HepG2 (cell line): ENCODE data around the gene PCGF3. TPM values are rescaled to one million over a fixed set of nuclear protein-coding genes. Genes with fewer than 3 reads are reported as not detected.

Experiments
- ATAC-seq: fragments of 200-7000 bp; cut with Tn5 transposase; 3 replicates; pipeline ENCODE4 v1.9.1; 2020; ENCODE audit warnings: mild to moderate bottlenecking, moderate library complexity
- BruUV-seq: library from RNA; stranded (reverse); fragments of 400-500 nt; replicated peaks from 2 replicates; lab custom pipeline; 2021; lab: Mats Ljungman, UMichigan
- CTCF ChIA-PET: fragments of 300-600 bp; formaldehyde crosslinking; extraction: SDS; loops from one replicate; lab custom pipeline; 2021; ENCODE audit warnings: low total read pairs, inconsistent platforms, low intra/inter-chr PET ratio; lab: Yijun Ruan, JAX
- POLR2A ChIA-PET: fragments of 350-600 bp; sonication (Branson Sonifier 250); formaldehyde crosslinking; loops from one replicate; lab custom pipeline; 2020; ENCODE audit warnings: antibody characterized with exemption, inconsistent platforms; lab: Yijun Ruan, JAX
- DNase-seq: peaks from one replicate; pipeline ENCODE4 v3.0.0-alpha.2; 2015; ENCODE audit warnings: low spot score
- FAIRE-seq: peaks from 3 replicates; lab custom pipeline; 2011; peaks lifted over from hg19 to GRCh38; lab: Jason Lieb, UNC
- H2AFZ ChIP-seq: one replicate; pipeline ENCODE4 v1.6.1; 2011; ENCODE audit warnings: low read length, inconsistent platforms
- H3K27ac ChIP-seq: fragments of 300-600 bp; 3 replicates; pipeline ENCODE4 v1.8.0; 2011; ENCODE audit warnings: mixed run types, mild to moderate bottlenecking, mixed read lengths, low read length, inconsistent platforms; ENCODE audit not compliant: insufficient read depth; ENCODE audit errors: extremely low read length
- H3K27me3 ChIP-seq, 2 experiments: fragments of 200-600 bp in 1 of 2; 2 replicates in 1 of 2; 3 replicates in 1 of 2; pipeline versions ENCODE4 v1.6.0 to v1.8.0; 2011; ENCODE audit warnings: low read length in 2 of 2, mild to moderate bottlenecking in 2 of 2, moderate library complexity in 2 of 2, inconsistent platforms in 1 of 2; ENCODE audit not compliant: insufficient read depth in 2 of 2, control insufficient read depth in 1 of 2
- H3K36me3 ChIP-seq, 2 experiments: fragments of 200-600 bp in 1 of 2; replicated peaks in 1 of 2; 2 replicates in 1 of 2; 3 replicates in 1 of 2; pipeline versions ENCODE4 v1.5.1 to v1.8.0; 2011; ENCODE audit warnings: low read length in 2 of 2, inconsistent platforms in 1 of 2; ENCODE audit not compliant: insufficient read depth in 2 of 2, control insufficient read depth in 1 of 2
- H3K4me1 ChIP-seq: 2 replicates; pipeline ENCODE4 v1.5.1; 2012; ENCODE audit warnings: low read length, inconsistent platforms; ENCODE audit not compliant: insufficient read depth
- H3K4me2 ChIP-seq: 2 replicates; pipeline ENCODE4 v1.6.0; 2011; ENCODE audit warnings: low read depth, low read length, inconsistent platforms
- H3K4me3 ChIP-seq, 3 experiments: fragments of 200-600 bp in 1 of 3; sonication (generic), shearing (Covaris generic) in 1 of 3; replicated peaks in 1 of 3; 2 replicates each; pipeline ENCODE4 v1.5.1; 2011 to 2016; ENCODE audit warnings: low read length in 3 of 3, inconsistent platforms in 2 of 3, low read depth in 2 of 3, mild to moderate bottlenecking in 2 of 3, control low read depth in 1 of 3, mixed read lengths in 1 of 3; ENCODE audit not compliant: insufficient read depth in 1 of 3
- H3K79me2 ChIP-seq: one replicate; pipeline ENCODE4 v1.6.1; 2011; ENCODE audit warnings: low read length, inconsistent platforms; ENCODE audit not compliant: insufficient read depth
- H3K9ac ChIP-seq: 2 replicates; pipeline ENCODE4 v1.6.0; 2011; ENCODE audit warnings: mild to moderate bottlenecking, low read depth, low read length, inconsistent platforms; ENCODE audit not compliant: insufficient read depth
- H3K9me3 ChIP-seq: 2 replicates; pipeline ENCODE4 v1.5.1; 2012; ENCODE audit warnings: mild to moderate bottlenecking, low read length
- H4K20me1 ChIP-seq: 2 replicates; pipeline ENCODE4 v1.6.0; 2011; ENCODE audit warnings: inconsistent platforms, mild to moderate bottlenecking, low read length, moderate library complexity; ENCODE audit not compliant: insufficient read depth
- BRD4 ChIP-seq: sonication (generic); formaldehyde crosslinking; IDR thresholded peaks from 2 replicates; pipeline ENCODE4 v1.4.0; 2020; ENCODE audit warnings: missing genetic modification reagents
- POLR2A ChIP-seq, 2 experiments: IDR thresholded peaks; 2 replicates each; pipeline ENCODE4 v1.6.1; 2011; ENCODE audit warnings: low read depth in 2 of 2, low read length in 2 of 2, mild to moderate bottlenecking in 1 of 2, moderate library complexity in 1 of 2; ENCODE audit not compliant: insufficient read depth in 1 of 2
- STAG1 ChIP-seq: sonication (generic); formaldehyde crosslinking; IDR thresholded peaks from 2 replicates; pipeline ENCODE4 v1.4.0; 2020; ENCODE audit warnings: missing genetic modification reagents
- WGBS: methylation state at CpG from one replicate; pipeline ENCODE4 v1.1.6; 2017; ENCODE audit warnings: low lambda C conversion rate; 5-methylcytosine and 5-hydroxymethylcytosine counted together
- in situ Hi-C: cut with HindIII; loops from 2 replicates; pipeline ENCODE4 v1.10.0; 2017; ENCODE audit warnings: low pct_unique_long_range_greater_than_20kb; ENCODE audit not compliant: extremely low pct_ligation_motif_present
- intact Hi-C: fragments of 100-400 bp; cut with micrococcal nuclease; formaldehyde crosslinking; loops from one replicate; pipeline ENCODE4 v1.10.0; 2022; ENCODE audit not compliant: unreplicated experiment
- polyA plus RNA-seq, 8 experiments: library from polyadenylated mRNA; depleted of rRNA in 3 of 8; stranded (reverse) in 7 of 8; unstranded in 1 of 8; fragments of >200 nt; fragmentation: Illumina TruSeq in 4 of 8; extraction: Trizol in 4 of 8; gene quantifications; 2 replicates each; pipeline versions ENCODE4 v1.2.1 to v1.2.3, GENCODE V29; 2011 to 2016; ENCODE audit warnings: low read depth in 4 of 8, missing spikeins in 1 of 8, mixed read lengths in 1 of 8; ENCODE audit not compliant: insufficient read depth in 1 of 8
- total RNA-seq, 5 experiments: library from RNA; depleted of rRNA; stranded (reverse); fragments of >200 nt; fragmentation: Illumina TruSeq; extraction: Trizol; gene quantifications; 2 replicates each; pipeline ENCODE4 v1.2.3, GENCODE V29; 2016; ENCODE audit warnings: low read depth in 1 of 5
- TF ChIP-seq, protein P1 (sequence below): fragments of 450-650 bp; IDR thresholded peaks from 2 replicates; pipeline ENCODE4 v1.6.1; 2016

PCGF3 gene
- total and polyA plus RNA-seq, 2 of the 13 experiments (the other 11 are each of a cell fraction or from before 2014, with no cell fraction given) = 28.6 to 66.2 TPM

DNA sequence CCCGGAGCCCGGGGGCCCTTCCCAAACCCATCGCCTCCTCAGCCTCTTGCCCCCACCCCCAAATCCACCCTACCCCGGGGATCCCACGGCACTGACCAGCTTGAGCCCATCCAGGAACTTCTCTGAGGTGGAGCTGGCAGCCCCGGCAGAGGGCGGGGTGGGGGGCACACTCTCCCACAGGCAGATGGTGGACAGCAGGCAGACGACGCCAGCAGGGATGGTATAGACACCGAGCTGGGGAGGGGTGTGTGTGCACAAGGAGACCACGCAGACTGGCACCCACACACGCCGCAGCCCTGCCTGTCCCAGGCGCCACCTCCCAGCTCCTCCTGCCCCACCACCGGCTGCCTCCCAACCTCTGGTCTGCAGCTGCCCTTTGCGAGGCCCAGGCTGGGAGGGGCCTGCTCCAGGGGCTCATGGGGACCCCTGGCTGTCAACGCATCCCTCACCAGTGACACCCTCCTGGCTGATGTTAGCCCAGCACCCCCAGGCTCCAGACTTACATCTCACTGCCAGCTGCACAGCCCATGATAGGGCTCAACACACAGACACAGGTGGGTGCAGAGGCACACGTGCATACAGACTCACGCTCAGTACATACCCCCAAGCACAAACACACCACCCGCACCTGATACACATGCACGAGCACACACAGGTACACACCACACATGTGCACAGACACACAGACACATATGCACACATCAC, 20.9 kb upstream of the PCGF3 start:
- ChIA-PET CTCF (interaction anchor here (1.6 kb wide), 1 partner anchor 16 kb away, joined by 7 read pairs; no protein-coding TSS in a partner anchor), POLR2A (interaction anchor here (1.2 to 1.6 kb wide), 2 partner anchors 11 to 16 kb away, joined by 4 to 9 read pairs; partner anchors contain the start of genes ATP5ME and MYL5)
- no peak for FAIRE-seq
- no TSS peak for BruUV-seq
- Histone ChIP-seq H4K20me1 (no peaks in the 10 kb centered on the region), H3K9me3 (no peaks in the 10 kb centered on the region), H2AFZ (no peak overlapping the region), H3K4me2 (peak overlapping the region; percentile 82), H3K27me3 (0 out of 5 replicates have a peak, but pooled peaks cover 0 to 1% of the 10 kb centered on the region in 2 experiments), H3K4me1 (peaks cover 83% of the 10 kb centered on the region), H3K36me3 (no peaks in the 10 kb centered on the region), H3K9ac (0 out of 2 replicates have a peak overlapping the region, but pooled peaks have one; percentile 4), H3K79me2 (no peaks in the 10 kb centered on the region), H3K27ac (no peak overlapping the region), H3K4me3 (peak overlapping the region in 1 of 3 experiments; percentile 66; a peak in 1 of 6 replicates)
- in situ Hi-C loops (no loop called here), intact Hi-C loops (loop anchor here (5.0 kb wide), 1 partner anchor 38 kb away; no protein-coding TSS in a partner anchor)
- DNase-seq = no peak
- 27% methylated on average over 7 of the region's 21 CpGs for WGBS
- TF ChIP-seq, protein P1, sequence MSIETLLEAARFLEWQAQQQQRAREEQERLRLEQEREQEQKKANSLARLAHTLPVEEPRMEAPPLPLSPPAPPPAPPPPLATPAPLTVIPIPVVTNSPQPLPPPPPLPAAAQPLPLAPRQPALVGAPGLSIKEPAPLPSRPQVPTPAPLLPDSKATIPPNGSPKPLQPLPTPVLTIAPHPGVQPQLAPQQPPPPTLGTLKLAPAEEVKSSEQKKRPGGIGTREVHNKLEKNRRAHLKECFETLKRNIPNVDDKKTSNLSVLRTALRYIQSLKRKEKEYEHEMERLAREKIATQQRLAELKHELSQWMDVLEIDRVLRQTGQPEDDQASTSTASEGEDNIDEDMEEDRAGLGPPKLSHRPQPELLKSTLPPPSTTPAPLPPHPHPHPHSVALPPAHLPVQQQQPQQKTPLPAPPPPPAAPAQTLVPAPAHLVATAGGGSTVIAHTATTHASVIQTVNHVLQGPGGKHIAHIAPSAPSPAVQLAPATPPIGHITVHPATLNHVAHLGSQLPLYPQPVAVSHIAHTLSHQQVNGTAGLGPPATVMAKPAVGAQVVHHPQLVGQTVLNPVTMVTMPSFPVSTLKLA = peak; percentile 56
- TF ChIP-seq BRD4 (CRISPR knock-in tag) = 0 out of 2 replicates have a peak, but pooled peaks have one; percentile 35
- TF ChIP-seq POLR2A (IDR thresholded peaks at IDR 0.05; ENCODE audit: insufficient read depth in 1 of 2, low read depth in 2 of 2, low read length in 2 of 2) = 0 out of 4 replicates have a peak, but pooled peaks of 1 of the 2 experiments have one; percentile 31
- TF ChIP-seq STAG1 (CRISPR knock-in tag) = no peak
- no peak for ATAC-seq
